Measurements from ENCODE around the gene SGCA. TPM values are rescaled to one million over a fixed set of nuclear protein-coding genes. Genes with fewer than 3 reads are reported as not detected.

The SGCA gene
- total and polyA plus RNA-seq, 9 of the 15 experiments (the other 6 are each of a cell fraction or from before 2014, with no cell fraction given), result not detected

- no peak for TF ChIP-seq POLR2AphosphoS5 (IDR thresholded peaks at IDR 0.05; ENCODE audit: control insufficient read depth, insufficient read depth, low read depth, low read length)
These were observed 14.3 kb downstream of the SGCA start (continued) for GRCh38 chr17:50180111-50180510.

- TF ChIP-seq EWSR1 (IDR thresholded peaks at IDR 0.05; ENCODE audit: borderline replicate concordance, low read depth, partially characterized antibody) (no peak), FOXJ2 (tag; IDR thresholded peaks at IDR 0.05) (no peak), PHF20 (IDR thresholded peaks at IDR 0.05; ENCODE audit: partially characterized antibody) (no peak), KLF10 (CRISPR knock-in tag; IDR thresholded peaks at IDR 0.05) (no peak), E2F4 (CRISPR knock-in tag; IDR thresholded peaks at IDR 0.05; ENCODE audit: low read depth) (no peak), ZNF592 (IDR thresholded peaks at IDR 0.05) (no peak), ZFP91 (CRISPR knock-in tag; IDR thresholded peaks at IDR 0.05) (no peak)
- no TSS peak for BruUV-seq (replicated peaks)
- Histone ChIP-seq H3K4me3 (no peak overlapping the region), H3K27ac (ENCODE audit: extremely low read depth, low read depth, low read length) (no peak overlapping the region), H4K20me1 (replicated peaks; ENCODE audit: control insufficient read depth, insufficient read depth, low read length) (no peaks in the 10 kb centered on the region; the same call in 1 of the 2 replicates), H2AFZ (ENCODE audit: low read depth, low read length) (no peak overlapping the region), H3K36me3 (ENCODE audit: control insufficient read depth, insufficient read depth, low read length) (no peaks in the 10 kb centered on the region), H3K79me2 (ENCODE audit: control insufficient read depth, insufficient read depth, low read length) (no peaks in the 10 kb centered on the region), H3K27me3 (ENCODE audit: control insufficient read depth in 2 of 2, insufficient read depth in 2 of 2, low read length in 2 of 2) (peaks cover 25 to 46% of the 10 kb centered on the region in 2 experiments), H3K9ac (ENCODE audit: insufficient read depth in 1 of 2, low read depth in 2 of 2, low read length in 2 of 2) (0 out of 4 replicates have a peak overlapping the region, but pooled peaks of 1 of the 2 experiments have one; percentile 41), H3K4me2 (ENCODE audit: insufficient read depth, low read length) (no peak overlapping the region), H3K4me1 (replicated peaks in 1 of 2; ENCODE audit: control insufficient read depth in 2 of 2, insufficient read depth in 2 of 2, low read length in 2 of 2) (peaks cover 8 to 33% of the 10 kb centered on the region in 2 experiments; a peak in 4 of 5 replicates), H3K9me3 (replicated peaks; ENCODE audit: control insufficient read depth, insufficient read depth, low read depth, low read length) (no peaks in the 10 kb centered on the region), H3K9me1 (ENCODE audit: control insufficient read depth, insufficient read depth, low read length) (no peaks in the 10 kb centered on the region)
- FAIRE-seq (no peak), DNase-seq (ENCODE audit: extremely low read depth in 1 of 4, low spot score in 3 of 4) (no peak), ATAC-seq (no peak)
- 6% methylated on average over 11 of the region's 12 CpGs for WGBS (ENCODE audit: insufficient coverage, low coverage, missing lambda C conversion rate)
- ChIA-PET POLR2A (no interaction called here), CTCF (ENCODE audit: low intra/inter-chr PET ratio) (no interaction called here)
- intact Hi-C loops (cut with micrococcal nuclease), result no loop called here
- in situ Hi-C loops (cut with MboI), result no loop called here
These were observed 14.8 kb downstream of the SGCA start for GRCh38 chr17:50180620-50181019.
